Hematopoietic multipotent progenitor cell (in vitro differentiated cells): ENCODE measurements around the gene EHMT1. TPM values are rescaled to one million over a fixed set of nuclear protein-coding genes. Genes with fewer than 3 reads are reported as not detected.
A peak's percentile ranks its signal among the peaks of the same experiment; 100 is the strongest.
"Not testable (repeated sequence)": the region's sequence is repeated elsewhere in the genome, so short reads cannot be mapped to it uniquely, and the experiment has no call there.

Experiments used
- DNase-seq, 3 donors: peaks; one replicate each; pipeline ENCODE4 v3.0.0-alpha.2; 2011 to 2015; ENCODE audit warnings: low read depth in 2 of 3, low spot score in 2 of 3
- total RNA-seq: library from RNA; depleted of rRNA; stranded (reverse); fragments of >200 nt; gene quantifications from one replicate; pipeline ENCODE4 v1.2.3, GENCODE V29; 2012

Gene EHMT1
- total RNA-seq, 1 donor: 119 TPM

DNA sequence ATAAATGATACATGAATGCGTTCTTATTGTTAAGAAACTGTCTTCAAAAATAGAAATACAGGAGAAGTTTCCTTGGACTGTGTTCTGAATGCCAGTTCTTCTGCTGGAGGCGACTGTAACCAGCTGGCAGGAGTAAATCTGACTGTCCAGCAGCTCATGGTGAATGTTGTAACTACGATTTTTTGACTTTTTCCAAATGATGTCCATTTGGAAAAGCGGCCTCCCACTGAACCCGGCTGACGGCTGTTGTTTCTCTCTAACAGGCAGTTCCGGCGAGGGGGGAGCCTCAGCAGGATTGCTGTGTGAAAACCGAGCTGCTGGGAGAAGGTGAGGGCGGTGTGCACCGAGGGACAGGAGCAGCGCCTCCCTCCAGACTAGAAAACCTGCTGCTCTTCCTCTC is 91.9 kb downstream of the EHMT1 start:
- DNase-seq: no peak

DNA sequence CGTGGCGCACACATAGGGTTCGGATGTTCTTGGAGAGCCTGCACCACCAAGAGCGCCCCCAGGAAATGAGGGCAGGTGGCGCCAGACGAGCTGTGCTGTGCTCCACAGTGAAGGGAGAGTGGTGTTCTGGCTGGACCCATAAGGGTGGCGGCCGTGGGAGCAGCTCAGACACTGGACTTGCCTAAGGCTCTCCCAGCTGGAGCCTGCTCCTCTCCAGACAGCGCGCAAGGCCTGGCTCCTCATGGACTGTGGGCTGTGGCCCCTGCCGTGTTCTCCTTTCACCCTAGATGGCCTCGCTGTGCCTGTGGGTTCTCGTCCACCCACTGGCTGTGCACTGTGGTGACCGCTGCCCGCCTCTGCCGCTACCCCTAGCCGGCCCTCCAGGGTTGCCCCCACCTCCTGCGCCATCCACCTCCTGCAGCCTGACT is 92.9 kb downstream of the EHMT1 start:
- no peak for DNase-seq

DNA sequence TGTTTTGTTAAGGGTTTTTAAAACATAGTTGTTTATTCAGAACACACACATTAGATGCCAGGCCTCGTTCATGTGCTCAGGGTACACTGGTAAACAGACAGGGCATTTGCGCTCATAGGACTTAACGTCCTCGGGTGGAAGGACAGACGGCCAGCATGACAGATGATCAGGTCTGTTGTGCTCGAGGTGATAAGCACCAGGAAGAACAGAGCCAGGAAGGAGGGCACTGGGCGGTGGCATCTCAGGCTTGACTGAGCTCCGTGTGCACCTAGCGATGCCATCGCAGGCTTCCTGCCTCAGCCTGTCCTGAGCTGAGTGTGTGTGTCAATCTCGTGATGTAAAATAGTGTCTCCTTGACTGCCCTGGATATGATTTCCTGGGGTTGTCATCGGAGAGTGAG is 96.5 kb downstream of the EHMT1 start:
- no peak for DNase-seq

DNA sequence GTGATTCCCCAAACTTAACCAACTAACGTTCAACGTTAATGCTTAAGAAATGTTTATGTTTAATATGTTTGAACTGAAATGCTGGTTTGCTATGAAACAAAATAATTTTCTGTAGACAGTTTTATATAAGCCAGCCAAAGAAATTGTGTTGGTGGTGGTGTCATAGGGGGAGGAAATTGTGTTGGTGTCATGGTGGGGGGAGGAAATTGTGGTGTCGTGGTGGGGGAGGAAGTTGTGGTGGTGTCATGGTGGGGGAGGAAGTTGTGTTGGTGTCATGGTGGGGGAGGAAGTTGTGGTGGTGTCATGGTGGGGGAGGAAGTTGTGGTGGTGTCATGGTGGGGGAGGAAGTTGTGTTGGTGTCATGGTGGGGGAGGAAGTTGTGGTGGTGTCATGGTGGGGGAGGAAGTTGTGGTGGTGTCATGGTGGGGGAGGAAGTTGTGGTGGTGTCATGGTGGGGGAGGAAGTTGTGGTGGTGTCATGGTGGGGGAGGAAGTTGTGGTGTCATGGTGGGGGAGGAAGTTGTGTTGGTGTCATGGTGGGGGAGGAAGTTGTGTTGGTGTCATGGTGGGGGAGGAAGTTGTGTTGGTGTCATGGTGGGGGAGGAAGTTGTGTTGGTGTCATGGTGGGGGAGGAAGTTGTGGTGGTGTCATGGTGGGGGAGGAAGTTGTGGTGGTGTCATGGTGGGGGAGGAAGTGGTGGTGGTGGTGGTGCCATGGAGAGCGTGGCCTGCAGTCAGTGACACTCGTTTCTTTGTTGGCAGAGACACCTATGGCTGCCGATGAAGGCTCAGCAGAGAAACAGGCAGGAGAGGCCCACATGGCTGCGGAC is 97.3 kb downstream of the EHMT1 start:
- peak in 1 of 3 donors; percentile 33 for DNase-seq

DNA sequence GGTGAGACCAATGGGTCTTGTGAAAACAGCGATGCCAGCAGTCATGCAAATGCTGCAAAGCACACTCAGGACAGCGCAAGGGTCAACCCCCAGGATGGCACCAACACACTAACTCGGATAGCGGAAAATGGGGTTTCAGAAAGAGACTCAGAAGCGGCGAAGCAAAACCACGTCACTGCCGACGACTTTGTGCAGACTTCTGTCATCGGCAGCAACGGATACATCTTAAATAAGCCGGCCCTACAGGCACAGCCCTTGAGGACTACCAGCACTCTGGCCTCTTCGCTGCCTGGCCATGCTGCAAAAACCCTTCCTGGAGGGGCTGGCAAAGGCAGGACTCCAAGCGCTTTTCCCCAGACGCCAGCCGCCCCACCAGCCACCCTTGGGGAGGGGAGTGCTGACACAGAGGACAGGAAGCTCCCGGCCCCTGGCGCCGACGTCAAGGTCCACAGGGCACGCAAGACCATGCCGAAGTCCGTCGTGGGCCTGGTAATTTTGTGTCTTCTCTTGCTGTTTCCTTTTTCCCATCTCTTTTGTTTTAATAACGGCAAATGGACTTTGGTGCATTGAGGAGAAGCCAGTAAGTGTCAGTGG is 98.0 kb downstream of the EHMT1 start:
- DNase-seq: no peak

DNA sequence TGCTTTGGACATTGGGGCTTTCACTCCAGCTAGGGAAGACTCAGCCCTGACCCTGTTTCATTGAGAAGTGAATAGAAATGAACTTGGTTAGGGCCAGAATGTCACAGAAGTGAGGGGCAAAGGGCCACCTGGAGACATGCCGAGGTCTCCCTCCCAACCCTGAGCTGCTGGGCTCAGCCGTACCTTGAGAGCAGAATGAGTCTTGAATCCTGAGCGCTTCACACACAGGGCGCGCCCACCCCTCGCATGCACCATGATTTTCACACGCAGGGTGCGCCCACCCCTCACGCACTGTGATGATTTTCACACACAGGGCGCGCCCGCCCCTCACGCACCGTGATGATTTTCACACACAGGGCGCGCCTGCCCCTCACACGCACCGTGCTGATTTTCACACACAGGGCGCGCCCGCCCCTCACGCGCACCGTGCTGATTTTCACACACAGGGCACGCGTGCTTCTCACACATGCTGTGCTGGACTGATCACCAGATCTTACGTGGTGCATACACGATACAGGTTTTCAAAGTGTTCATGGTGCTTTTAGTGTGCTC is 99.0 kb downstream of the EHMT1 start:
- no peak for DNase-seq

DNA sequence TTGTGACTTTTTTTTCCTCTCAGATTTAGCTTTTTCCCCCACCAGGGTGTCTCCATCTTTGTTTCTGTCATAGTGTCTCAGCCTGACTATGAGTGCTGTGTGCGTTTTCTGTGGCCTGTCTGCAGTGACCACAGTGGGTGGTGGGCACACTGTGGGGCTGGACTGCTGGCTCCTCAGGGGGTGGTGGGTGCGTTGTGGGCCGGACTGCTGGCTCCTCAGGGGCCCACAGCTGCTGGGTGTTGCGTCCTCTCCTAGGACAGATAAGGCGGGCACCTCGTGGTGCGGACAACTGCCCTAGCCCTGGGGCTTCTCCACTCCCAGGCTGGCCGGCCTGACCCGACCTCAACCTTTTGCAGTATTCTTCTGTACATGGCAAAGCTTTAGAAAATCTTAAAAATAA is 100.4 kb downstream of the EHMT1 start:
- DNase-seq: no peak

DNA sequence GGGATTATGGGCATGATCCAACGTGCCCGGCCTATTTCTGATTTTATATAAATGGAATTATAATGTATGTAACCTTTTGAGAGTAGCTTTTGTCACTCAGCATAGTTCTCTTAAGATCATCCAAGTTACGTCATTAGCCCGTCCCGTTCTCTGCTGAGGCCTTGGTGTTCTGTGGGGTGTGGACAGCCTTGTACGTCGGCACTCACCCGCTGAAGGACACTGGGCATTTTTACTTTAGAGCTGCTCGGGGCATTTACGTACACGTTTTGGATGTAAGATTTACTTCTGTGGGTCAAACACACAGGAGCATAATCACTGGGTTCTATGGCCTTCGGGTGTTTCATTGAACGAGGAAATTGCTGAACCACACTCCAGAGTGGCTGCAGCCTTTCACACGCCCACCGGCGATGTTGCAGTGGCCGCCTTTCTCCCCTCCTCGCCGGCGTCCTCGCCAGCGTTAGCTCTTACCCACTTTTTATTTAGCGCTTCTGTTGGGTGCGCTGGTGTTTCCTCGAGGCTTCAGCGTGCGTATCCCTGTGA is 101.8 kb downstream of the EHMT1 start:
- peak in 1 of 3 donors; percentile 53 for DNase-seq

DNA sequence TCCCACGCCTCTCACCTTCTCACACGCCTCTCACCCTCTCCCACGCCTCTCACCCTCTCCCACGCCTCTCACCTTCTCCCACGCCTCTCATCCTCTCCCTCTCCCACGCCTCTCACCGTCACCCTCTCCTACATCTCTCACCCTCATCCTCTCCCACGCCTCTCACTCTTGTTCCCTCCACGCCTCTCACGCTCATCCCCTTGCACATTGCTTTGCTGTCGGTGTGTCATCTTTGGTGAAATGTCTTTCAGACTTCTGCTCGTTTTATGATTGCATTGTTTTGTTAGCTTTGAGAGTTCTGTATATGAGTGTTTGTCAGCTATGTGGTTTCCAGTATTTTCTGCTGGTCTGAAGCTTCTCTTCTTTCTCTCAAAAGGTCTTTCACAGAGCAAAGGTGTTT is 102.7 kb downstream of the EHMT1 start:
- DNase-seq: no peak

DNA sequence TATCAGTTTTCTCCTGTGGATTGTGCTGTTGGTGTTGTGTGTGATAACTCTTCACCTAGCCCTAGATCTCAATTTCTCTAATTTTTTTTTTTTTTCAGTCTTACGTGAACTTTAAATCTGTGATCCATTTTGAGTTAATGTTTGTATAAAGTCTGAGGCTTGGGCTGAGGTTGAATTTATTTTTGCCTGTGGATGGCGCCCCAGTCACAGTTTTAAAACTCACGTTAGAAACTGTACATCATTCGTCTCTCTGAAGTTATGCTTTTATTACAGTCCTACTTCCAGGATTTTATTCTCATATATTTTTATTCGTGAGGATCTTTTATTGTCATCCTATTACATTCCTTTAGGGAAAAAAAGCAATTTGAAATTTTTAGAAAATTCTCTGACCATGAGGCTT is 103.1 kb downstream of the EHMT1 start:
- DNase-seq: no peak

DNA sequence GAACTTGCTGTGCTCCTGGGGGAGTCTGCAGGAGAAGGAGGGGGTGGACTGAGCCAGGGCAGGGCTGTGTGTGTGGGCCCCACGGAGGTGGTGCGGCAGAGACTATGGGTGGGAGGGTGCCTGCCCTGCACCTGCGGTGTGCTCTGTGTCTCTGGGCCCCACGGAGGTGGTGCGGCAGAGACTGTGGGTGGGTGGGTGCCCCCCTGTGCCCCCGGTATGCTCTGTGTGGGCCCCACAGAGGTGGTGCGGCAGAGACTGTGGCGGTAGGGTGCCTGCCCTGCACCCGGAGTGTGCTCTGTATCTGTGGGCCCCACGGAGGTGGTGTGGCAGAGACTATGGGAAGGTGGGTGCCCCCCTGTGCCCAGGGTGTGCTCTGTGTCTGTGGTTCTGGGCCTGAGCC is 103.7 kb downstream of the EHMT1 start:
- DNase-seq: no peak

DNA sequence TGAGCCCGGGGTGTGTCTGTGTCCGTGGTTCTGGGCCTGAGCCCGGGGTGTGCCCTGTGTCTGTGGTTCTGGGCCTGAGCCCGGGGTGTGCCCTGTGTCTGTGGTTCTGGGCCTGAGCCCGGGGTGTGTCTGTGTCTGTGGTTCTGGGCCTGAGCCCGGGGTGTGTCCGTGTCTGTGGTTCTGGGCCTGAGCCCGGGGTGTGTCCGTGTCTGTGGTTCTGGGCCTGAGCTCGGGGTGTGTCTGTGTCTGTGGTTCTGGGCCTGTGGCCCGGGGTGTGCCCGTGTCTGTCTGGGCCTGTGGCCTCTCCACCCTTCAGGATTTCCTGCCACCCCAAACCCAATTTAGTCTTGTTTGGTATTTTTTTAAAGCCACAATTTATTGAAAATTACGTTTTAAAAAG is 104.6 kb downstream of the EHMT1 start:
- DNase-seq: peak in 2 of 3 donors; percentile 17 to 23

DNA sequence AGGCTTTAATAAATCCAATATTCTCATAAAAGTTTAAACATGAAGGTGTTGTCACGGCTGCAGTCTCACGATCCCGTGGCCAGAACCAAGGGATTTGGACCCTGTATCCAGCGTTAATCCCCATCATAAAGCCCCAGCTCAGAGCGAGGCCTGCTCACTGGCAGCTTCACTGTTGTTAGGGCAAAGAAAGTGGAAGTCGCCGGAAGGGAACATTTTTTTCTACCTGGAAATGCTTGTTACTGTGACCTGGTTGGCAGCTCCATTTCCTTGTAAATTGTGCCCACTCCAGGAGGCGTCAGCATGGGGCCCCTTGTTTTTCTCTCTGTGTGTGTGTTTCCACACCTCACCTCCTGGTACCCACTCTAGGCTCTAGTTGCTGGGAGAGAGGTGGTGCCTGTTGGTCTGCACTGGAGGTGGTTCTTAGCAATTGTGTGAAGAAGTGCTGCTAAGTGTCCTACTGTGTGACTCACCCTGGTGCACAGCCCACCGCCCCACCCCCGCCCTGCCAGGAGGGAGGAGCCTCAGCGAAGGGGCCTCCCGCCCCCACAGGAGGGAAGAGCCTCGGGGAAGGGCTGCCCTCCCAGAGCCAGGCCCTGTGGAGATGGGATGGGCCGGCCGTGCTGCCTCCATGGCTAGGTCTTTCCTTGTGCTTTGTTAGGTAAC is 105.1 kb downstream of the EHMT1 start:
- no peak for DNase-seq

DNA sequence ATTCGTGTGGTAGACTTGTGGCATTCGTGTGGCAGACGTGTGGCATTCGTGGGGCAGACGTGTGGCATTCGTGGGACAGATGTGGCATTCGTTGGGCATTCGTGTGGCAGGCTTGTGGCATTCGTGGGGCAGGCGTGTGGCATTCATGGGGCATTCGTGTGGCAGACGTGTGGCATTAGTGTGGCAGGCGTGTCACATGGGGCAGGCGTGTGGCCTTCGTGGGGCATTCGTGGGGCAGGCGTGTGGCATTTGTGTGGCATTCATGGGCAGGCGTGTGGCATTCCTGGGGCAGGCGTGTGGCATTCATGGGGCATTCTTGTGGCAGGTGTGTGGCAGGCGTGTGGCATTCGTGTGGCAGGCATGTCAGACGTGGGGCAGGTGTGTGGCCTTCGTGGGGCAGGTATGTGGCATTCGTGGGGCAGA is 106.0 kb downstream of the EHMT1 start:
- DNase-seq: no peak

DNA sequence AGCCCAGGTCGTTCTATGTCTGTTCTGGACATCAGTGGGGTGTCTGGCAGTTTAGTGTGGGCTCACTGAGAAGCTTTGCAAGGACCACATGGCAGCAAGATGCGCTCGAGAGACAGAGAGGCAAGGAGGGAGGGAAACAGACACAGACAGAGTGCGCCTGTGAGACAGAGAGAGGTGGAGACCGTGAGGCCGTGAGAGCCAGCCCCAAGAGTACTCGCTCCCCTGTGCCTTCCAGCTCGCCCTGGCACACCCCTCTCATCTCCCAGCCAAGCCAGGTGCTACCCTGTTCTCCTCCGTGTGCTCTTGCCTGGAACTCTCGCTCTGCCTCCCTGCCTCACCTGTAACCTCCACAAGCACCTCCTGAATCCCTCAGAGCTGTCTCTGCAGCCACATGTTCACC is 106.8 kb downstream of the EHMT1 start:
- DNase-seq: no peak

DNA sequence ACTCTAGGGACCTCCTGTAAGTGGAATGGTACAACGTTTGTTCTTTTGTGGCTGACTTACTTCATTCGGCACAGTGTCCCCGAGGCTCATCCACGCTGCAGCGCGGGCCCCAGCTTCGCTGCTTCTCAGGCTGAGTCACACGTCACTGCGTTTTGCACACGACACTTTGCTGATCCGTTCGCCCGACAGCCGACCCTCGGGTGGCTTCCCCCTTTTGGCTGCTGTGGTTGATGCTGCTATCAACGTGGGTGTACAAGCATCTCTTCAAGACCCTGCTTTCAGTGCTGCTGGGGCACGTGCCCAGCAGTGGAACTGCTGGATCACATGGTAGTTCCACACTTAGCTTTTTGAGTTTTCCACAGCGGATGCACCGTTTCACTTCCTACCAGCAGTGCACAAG is 107.5 kb downstream of the EHMT1 start:
- DNase-seq: not testable (repeated sequence)

DNA sequence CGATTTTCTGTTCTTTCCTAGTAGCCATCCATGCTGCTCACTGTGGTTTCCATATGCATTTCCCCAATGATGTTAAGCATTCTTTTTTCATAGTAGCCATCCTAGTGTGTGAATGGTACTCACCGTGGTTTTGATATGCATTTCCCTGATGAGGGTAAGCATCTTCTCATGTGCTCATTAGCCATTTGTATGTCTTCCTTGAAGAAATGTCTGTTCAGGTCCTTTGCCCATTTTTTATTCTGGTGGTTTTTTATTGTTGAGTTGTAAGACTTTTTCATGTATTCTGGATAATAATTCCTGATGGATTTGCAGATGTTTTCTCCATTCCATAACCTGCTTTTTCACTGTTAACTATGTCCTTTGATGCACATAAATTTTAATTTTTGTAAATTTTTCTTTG is 108.0 kb downstream of the EHMT1 start:
- DNase-seq: no peak

DNA sequence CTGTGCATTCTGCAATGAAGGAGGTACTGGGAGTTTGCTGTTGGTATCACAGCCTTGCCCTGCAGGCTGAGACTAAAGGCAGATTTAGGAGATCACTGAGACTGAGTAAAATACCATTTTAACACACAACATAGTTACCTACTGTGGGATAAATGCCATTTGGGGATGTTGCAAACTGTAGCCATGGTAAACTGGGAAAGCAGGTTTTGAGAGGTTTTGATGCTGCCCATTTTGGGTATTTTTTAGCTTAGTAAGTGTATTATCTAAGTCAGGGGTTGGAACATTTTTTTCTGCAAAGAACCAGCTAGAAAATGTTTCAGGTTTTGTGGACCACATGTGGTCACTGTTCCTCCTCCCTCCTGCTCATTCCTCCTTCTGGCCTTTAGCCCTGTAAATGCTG is 108.9 kb downstream of the EHMT1 start:
- no peak for DNase-seq

DNA sequence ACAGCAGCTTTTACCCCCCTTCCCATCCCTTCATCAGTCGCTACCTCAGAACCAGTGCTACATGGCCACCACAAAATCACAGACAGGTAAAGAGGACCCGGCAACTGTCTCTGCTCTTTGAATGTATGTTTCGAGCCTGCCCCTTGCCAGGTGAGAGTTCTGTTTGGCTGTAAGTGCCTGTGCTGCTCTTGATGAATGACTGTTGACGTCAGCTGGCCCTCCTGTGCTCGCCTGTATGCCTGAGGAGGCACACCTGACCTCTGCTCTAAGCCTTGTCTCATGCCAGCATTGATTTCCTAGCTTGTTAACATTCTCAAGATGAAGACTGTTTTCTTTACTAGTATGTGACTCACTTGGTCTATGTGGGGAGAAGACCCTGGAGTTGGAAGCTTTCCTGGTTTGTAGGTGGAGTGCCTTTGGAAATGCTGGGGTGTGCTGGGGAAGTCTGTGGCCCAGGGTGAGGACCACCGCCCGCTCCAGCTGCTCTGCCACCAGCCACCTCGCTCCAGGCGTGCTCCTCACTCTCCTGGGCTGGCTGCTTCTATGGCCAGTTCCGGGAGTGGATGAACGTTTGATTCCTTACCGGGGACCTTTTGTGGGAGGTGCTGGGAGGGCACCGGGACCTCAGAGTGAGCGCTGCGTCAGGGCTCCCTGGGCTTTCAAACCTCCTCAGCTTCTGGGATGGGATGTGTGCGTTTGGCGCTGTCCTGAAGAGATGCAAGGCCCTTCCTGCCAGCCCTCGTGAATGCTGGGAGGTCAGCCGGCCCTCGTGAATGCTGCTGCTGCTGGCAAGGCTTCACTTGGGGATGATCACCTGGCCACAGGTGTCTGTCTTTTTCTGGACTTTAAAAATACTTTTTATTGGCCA is 109.9 kb downstream of the EHMT1 start:
- DNase-seq: no peak

DNA sequence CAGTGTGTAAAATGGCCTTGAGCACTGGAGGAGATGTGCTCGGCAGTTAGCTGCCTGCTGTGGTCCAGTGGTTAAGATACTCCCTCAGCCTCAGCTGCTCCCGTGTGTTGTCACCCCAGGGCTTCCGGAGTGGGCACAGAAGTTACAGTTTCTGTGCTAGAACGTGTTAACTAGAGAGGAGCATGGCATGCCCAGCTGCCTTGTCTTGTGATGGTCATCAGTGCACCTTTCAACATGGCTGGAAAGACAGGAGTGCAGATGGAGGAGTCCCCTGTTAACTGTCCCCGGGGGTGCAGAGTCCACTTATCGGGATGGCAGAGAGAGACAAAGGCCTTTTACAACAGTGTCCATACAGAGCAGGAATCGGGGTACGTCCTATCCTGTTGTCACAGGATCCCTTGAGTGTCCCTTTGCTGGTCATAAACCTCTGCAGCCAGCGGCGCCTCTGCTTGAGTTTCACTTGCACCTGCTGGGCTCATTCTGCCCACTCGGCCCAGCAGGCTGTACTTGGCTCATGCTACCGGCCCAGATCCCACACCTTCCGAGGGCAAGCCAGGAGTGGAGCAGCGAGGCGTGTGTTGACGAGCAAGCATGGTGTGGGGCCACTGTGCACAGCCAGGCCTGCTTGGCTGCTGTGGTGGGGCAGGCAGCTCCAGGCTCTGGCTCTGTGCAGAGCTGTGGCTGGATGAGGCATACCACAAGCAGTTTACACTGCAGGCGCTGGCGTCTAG is 112.6 kb downstream of the EHMT1 start:
- no peak for DNase-seq
